Osteoblast (primary cell): Measurements from ENCODE around the gene GLDN. TPM values are rescaled to one million over a fixed set of nuclear protein-coding genes. Genes with fewer than 3 reads are reported as not detected.

Experiments
- DNase-seq: peaks from one replicate; pipeline ENCODE4 v3.0.0; 2011; ENCODE audit warnings: low spot score, mixed read lengths; ENCODE audit not compliant: insufficient read length; ENCODE audit errors: missing footprints
- H2AFZ ChIP-seq: 2 replicates; pipeline ENCODE4 v1.6.0; 2011; ENCODE audit warnings: mild to moderate bottlenecking, low read length
- H3K27ac ChIP-seq: 2 replicates; pipeline ENCODE4 v1.5.1; 2011; ENCODE audit warnings: mild to moderate bottlenecking, low read depth, low read length, moderate library complexity
- H3K27me3 ChIP-seq: 2 replicates; pipeline ENCODE4 v1.6.0; 2012; ENCODE audit warnings: mild to moderate bottlenecking, control low read depth, inconsistent platforms, low read length, moderate library complexity; ENCODE audit not compliant: insufficient read depth
- H3K36me3 ChIP-seq: 2 replicates; pipeline ENCODE4 v1.5.1; 2011; ENCODE audit warnings: mild to moderate bottlenecking, low read length, control low read depth, moderate library complexity; ENCODE audit not compliant: insufficient read depth
- H3K4me1 ChIP-seq: 2 replicates; pipeline ENCODE4 v1.5.1; 2011; ENCODE audit warnings: mild to moderate bottlenecking, low read length, control low read depth, moderate library complexity; ENCODE audit not compliant: insufficient read depth
- H3K4me2 ChIP-seq: 2 replicates; pipeline ENCODE4 v1.6.0; 2011; ENCODE audit warnings: mild to moderate bottlenecking, low read length; ENCODE audit not compliant: insufficient read depth
- H3K4me3 ChIP-seq: fragments of 200-600 bp; sonication (generic); 3 replicates; pipeline ENCODE4 v1.5.1; 2012; ENCODE audit warnings: mild to moderate bottlenecking, low read length, inconsistent platforms; ENCODE audit not compliant: insufficient read depth
- H3K79me2 ChIP-seq: 2 replicates; pipeline ENCODE4 v1.6.0; 2012; ENCODE audit warnings: mild to moderate bottlenecking, low read length, control low read depth, inconsistent platforms; ENCODE audit not compliant: insufficient read depth
- H3K9me3 ChIP-seq: 2 replicates; pipeline ENCODE4 v1.5.1; 2011; ENCODE audit warnings: low read depth, low read length, control low read depth
- H4K20me1 ChIP-seq: 2 replicates; pipeline ENCODE4 v1.6.0; 2012; ENCODE audit warnings: mild to moderate bottlenecking, low read length, control low read depth; ENCODE audit not compliant: insufficient read depth
- CTCF ChIP-seq: IDR thresholded peaks from 2 replicates; pipeline ENCODE4 v1.5.1; 2011; ENCODE audit warnings: mild to moderate bottlenecking, low read depth, low read length, moderate library complexity; ENCODE audit errors: extremely low read depth
- total RNA-seq: library from RNA; depleted of rRNA; stranded (reverse); fragments of >200 nt; gene quantifications from 2 replicates; pipeline ENCODE4 v1.2.3, GENCODE V29; 2012

Gene GLDN
- total RNA-seq, 1 donor = 1.1 TPM

- DNase-seq = peak; percentile 82
These were observed 27.4 kb downstream of the GLDN start for GRCh38 chr15:51368751-51369450.

GRCh38 chr15:51369451-51369761 is 28.0 kb downstream of the GLDN start:
- Histone ChIP-seq H3K36me3 (no peaks in the 10 kb centered on the region), H3K4me2 (peak overlapping the region; percentile 38), H3K4me3 (no peak overlapping the region), H3K9me3 (no peaks in the 10 kb centered on the region), H3K27me3 (peaks cover 3% of the 10 kb centered on the region), H4K20me1 (no peaks in the 10 kb centered on the region), H3K4me1 (peaks cover 30% of the 10 kb centered on the region), H2AFZ (no peak overlapping the region), H3K79me2 (no peaks in the 10 kb centered on the region), H3K27ac (peak overlapping the region; percentile 77)
- DNase-seq = no peak
- TF ChIP-seq CTCF = no peak

More at GRCh38 chr15:51368751-51369450, 27.4 kb downstream of the GLDN start:
- no peaks in the 10 kb centered on the region for H4K20me1 ChIP-seq
- H3K36me3 ChIP-seq = no peaks in the 10 kb centered on the region
- peak overlapping the region; percentile 43 for H2AFZ ChIP-seq
- H3K27me3 ChIP-seq = peaks cover 3% of the 10 kb centered on the region
- H3K4me3 ChIP-seq = no peak overlapping the region
- H3K79me2 ChIP-seq = no peaks in the 10 kb centered on the region
- H3K27ac ChIP-seq = peak overlapping the region; percentile 77
- no peaks in the 10 kb centered on the region for H3K9me3 ChIP-seq
- H3K4me2 ChIP-seq = peak overlapping the region; percentile 38
- no peak for TF ChIP-seq CTCF
- H3K4me1 ChIP-seq = peaks cover 30% of the 10 kb centered on the region

- Histone ChIP-seq H3K9me3 (no peaks in the 10 kb centered on the region), H3K4me2 (no peak overlapping the region), H3K36me3 (no peaks in the 10 kb centered on the region), H3K27ac (no peak overlapping the region), H4K20me1 (no peaks in the 10 kb centered on the region), H3K79me2 (no peaks in the 10 kb centered on the region), H2AFZ (no peak overlapping the region), H3K4me1 (peaks cover 33% of the 10 kb centered on the region), H3K27me3 (no peaks in the 10 kb centered on the region), H3K4me3 (no peak overlapping the region)
- no peak for DNase-seq
- no peak for TF ChIP-seq CTCF
These were observed 29.8 kb downstream of the GLDN start for GRCh38 chr15:51371266-51371665.

- Histone ChIP-seq H4K20me1 (no peaks in the 10 kb centered on the region), H2AFZ (no peak overlapping the region), H3K4me3 (no peak overlapping the region), H3K79me2 (no peaks in the 10 kb centered on the region), H3K4me1 (peaks cover 15% of the 10 kb centered on the region), H3K36me3 (no peaks in the 10 kb centered on the region), H3K9me3 (no peaks in the 10 kb centered on the region), H3K27ac (no peak overlapping the region), H3K4me2 (no peak overlapping the region), H3K27me3 (no peaks in the 10 kb centered on the region)
- no peak for DNase-seq
- no peak for TF ChIP-seq CTCF
These were observed 32.7 kb downstream of the GLDN start for GRCh38 chr15:51374131-51374530.
